IMR-90 (cell line): ENCODE results near the gene CAMTA1. TPM values are rescaled to one million over a fixed set of nuclear protein-coding genes. Genes with fewer than 3 reads are reported as not detected.

Experiments used
- ATAC-seq: fragments of 200-7000 bp; cut with Tn5 transposase; 2 replicates; pipeline ENCODE4 v1.9.1; 2020; ENCODE audit warnings: low read depth, mild to moderate bottlenecking, moderate library complexity
- BruUV-seq: library from RNA; stranded (reverse); fragments of 400-500 nt; replicated peaks from 2 replicates; lab custom pipeline; 2021; lab: Mats Ljungman, UMichigan
- CTCF ChIA-PET: fragments of 300-600 bp; formaldehyde crosslinking; extraction: SDS; loops from one replicate; lab custom pipeline; 2021; ENCODE audit warnings: antibody characterized with exemption; lab: Yijun Ruan, JAX
- POLR2A ChIA-PET: fragments of 300-600 bp; sonication (Branson Sonifier 250); formaldehyde crosslinking; loops from one replicate; lab custom pipeline; 2022; ENCODE audit warnings: antibody characterized with exemption; ENCODE audit not compliant: unreplicated experiment; lab: Charles Lee
- DNase-seq: peaks from one replicate; pipeline ENCODE4 v3.0.0; 2013
- H2AFZ ChIP-seq: replicated peaks from 2 replicates; pipeline ENCODE3; 2013; ENCODE audit warnings: low read length, mild to moderate bottlenecking; ENCODE audit not compliant: poor library complexity
- H2AK5ac ChIP-seq: 2 replicates; pipeline ENCODE4 v1.6.1; 2013; ENCODE audit warnings: low read depth, low read length, inconsistent platforms
- H2AK9ac ChIP-seq: replicated peaks from 2 replicates; pipeline ENCODE3; 2013; ENCODE audit warnings: mild to moderate bottlenecking, low read depth, low read length, moderate library complexity; ENCODE audit not compliant: poor library complexity
- H2BK120ac ChIP-seq: 2 replicates; pipeline ENCODE4 v1.6.1; 2013; ENCODE audit warnings: low read depth, low read length, inconsistent platforms
- H2BK15ac ChIP-seq: 3 replicates; pipeline ENCODE4 v1.6.1; 2013; ENCODE audit warnings: low read depth, low read length, inconsistent platforms
- H2BK20ac ChIP-seq: 2 replicates; pipeline ENCODE4 v1.6.1; 2013; ENCODE audit warnings: low read depth, mild to moderate bottlenecking, inconsistent platforms, low read length, moderate library complexity
- H2BK5ac ChIP-seq: 2 replicates; pipeline ENCODE4 v1.6.1; 2013; ENCODE audit warnings: mild to moderate bottlenecking, low read depth, low read length, inconsistent platforms; ENCODE audit not compliant: poor library complexity, severe bottlenecking
- H3K14ac ChIP-seq: replicated peaks from 2 replicates; pipeline ENCODE4 v1.6.1; 2013; ENCODE audit warnings: low read depth, low read length, inconsistent platforms
- H3K18ac ChIP-seq: 2 replicates; pipeline ENCODE4 v1.6.1; 2013; ENCODE audit warnings: low read depth, low read length, control low read depth
- H3K23ac ChIP-seq: 2 replicates; pipeline ENCODE4 v1.6.1; 2013; ENCODE audit warnings: low read depth, low read length, inconsistent platforms
- H3K27ac ChIP-seq: 2 replicates; pipeline ENCODE4 v1.5.1; 2013; ENCODE audit warnings: mild to moderate bottlenecking, control low read depth, low read length; ENCODE audit not compliant: insufficient read depth
- H3K27me3 ChIP-seq: 2 replicates; pipeline ENCODE4 v1.6.1; 2013; ENCODE audit warnings: low read length; ENCODE audit not compliant: control insufficient read depth, insufficient read depth
- H3K36me3 ChIP-seq: 2 replicates; pipeline ENCODE4 v1.6.1; 2013; ENCODE audit warnings: low read length, mixed read lengths; ENCODE audit not compliant: control insufficient read depth, insufficient read depth
- H3K4ac ChIP-seq: 2 replicates; pipeline ENCODE4 v1.6.1; 2013; ENCODE audit warnings: low read depth, low read length, inconsistent platforms
- H3K4me1 ChIP-seq: 2 replicates; pipeline ENCODE4 v1.6.1; 2013; ENCODE audit warnings: low read length, mixed read lengths; ENCODE audit not compliant: control insufficient read depth, insufficient read depth
- H3K4me2 ChIP-seq: 2 replicates; pipeline ENCODE4 v1.6.1; 2013; ENCODE audit warnings: low read depth, mild to moderate bottlenecking, control low read depth, low read length, moderate library complexity
- H3K4me3 ChIP-seq: 2 replicates; pipeline ENCODE4 v1.5.1; 2013; ENCODE audit warnings: low read depth, mild to moderate bottlenecking, control low read depth, low read length, moderate library complexity; ENCODE audit not compliant: insufficient read depth
- H3K56ac ChIP-seq: 2 replicates; pipeline ENCODE4 v1.6.1; 2013; ENCODE audit warnings: low read length, inconsistent platforms; ENCODE audit not compliant: insufficient read depth; ENCODE audit errors: extremely low read depth
- H3K79me1 ChIP-seq, 2 experiments: 2 replicates each; pipeline ENCODE4 v1.6.1; 2013; ENCODE audit warnings: low read length in 2 of 2, inconsistent platforms in 1 of 2, low read depth in 1 of 2
- H3K9ac ChIP-seq: 2 replicates; pipeline ENCODE4 v1.6.1; 2013; ENCODE audit warnings: low read depth, low read length, control low read depth
- H3K9me1 ChIP-seq: 2 replicates; pipeline ENCODE4 v1.6.1; 2013; ENCODE audit warnings: low read length, inconsistent platforms; ENCODE audit not compliant: insufficient read depth
- H3K9me3 ChIP-seq: 2 replicates; pipeline ENCODE4 v1.6.1; 2013; ENCODE audit warnings: low read length; ENCODE audit not compliant: control insufficient read depth, insufficient read depth
- H4K20me1 ChIP-seq: 2 replicates; pipeline ENCODE4 v1.6.1; 2013; ENCODE audit warnings: low read length, inconsistent platforms; ENCODE audit not compliant: insufficient read depth
- H4K5ac ChIP-seq: 2 replicates; pipeline ENCODE4 v1.6.1; 2013; ENCODE audit warnings: mild to moderate bottlenecking, low read depth, low read length, control low read depth
- H4K8ac ChIP-seq, 2 experiments: 2 replicates each; pipeline ENCODE4 v1.6.1; 2013; ENCODE audit warnings: low read depth in 2 of 2, low read length in 2 of 2, control low read depth in 1 of 2, inconsistent platforms in 1 of 2
- H4K91ac ChIP-seq: 2 replicates; pipeline ENCODE4 v1.6.1; 2013; ENCODE audit warnings: low read depth, low read length, inconsistent platforms; ENCODE audit not compliant: insufficient read depth
- MAZ ChIP-seq: IDR thresholded peaks from 2 replicates; pipeline ENCODE4 v1.6.1; 2012; ENCODE audit warnings: low read depth, mild to moderate bottlenecking, low read length, improper control_type of control experiment, moderate library complexity, borderline replicate concordance
- MXI1 ChIP-seq: IDR thresholded peaks from 2 replicates; pipeline ENCODE4 v1.6.1; 2012; ENCODE audit warnings: low read depth, mild to moderate bottlenecking, low read length, moderate library complexity, borderline replicate concordance
- RAD21 ChIP-seq: IDR thresholded peaks from 2 replicates; pipeline ENCODE4 v1.6.1; 2012; ENCODE audit warnings: low read length, improper control_type of control experiment
- RCOR1 ChIP-seq: IDR thresholded peaks from 2 replicates; pipeline ENCODE4 v1.6.1; 2012; ENCODE audit warnings: mild to moderate bottlenecking, low read length, improper control_type of control experiment; ENCODE audit not compliant: insufficient replicate concordance
- RFX5 ChIP-seq: IDR thresholded peaks from 2 replicates; pipeline ENCODE4 v1.8.0; 2012; ENCODE audit warnings: low read depth, mild to moderate bottlenecking, low read length, moderate library complexity
- WGBS, 2 experiments: methylation state at CpG; one replicate each; pipeline versions ENCODE4 v1.1.5 to v1.1.7; 2013; ENCODE audit warnings: missing lambda C conversion rate in 2 of 2; ENCODE audit not compliant: insufficient read length in 1 of 2; ENCODE audit errors: extremely low coverage in 2 of 2; 5-methylcytosine and 5-hydroxymethylcytosine counted together
- dilution Hi-C: fragments of 300-500 bp; cut with HindIII; formaldehyde crosslinking; loops from one replicate; pipeline ENCODE4 v1.14.3; 2018; ENCODE audit warnings: low sequenced_read_pairs; ENCODE audit not compliant: unreplicated experiment
- in situ Hi-C: fragments of 300-500 bp; cut with MboI; formaldehyde crosslinking; loops from 3 replicates; pipeline ENCODE4 v1.14.3; 2019; ENCODE audit warnings: low sequenced_read_pairs, inconsistent platforms, mixed read lengths
- intact Hi-C: fragments of 100-400 bp; cut with micrococcal nuclease; formaldehyde crosslinking; loops from 2 replicates; pipeline ENCODE4 v1.10.0; 2022
- polyA plus RNA-seq, 3 experiments: library from polyadenylated mRNA; depleted of rRNA; stranded (reverse); fragments of >200 nt; gene quantifications; 2 replicates each; pipeline ENCODE4 v1.2.3, GENCODE V29; 2012; ENCODE audit warnings: low replicate concordance in 1 of 3
- total RNA-seq: library from RNA; depleted of rRNA; stranded (reverse); fragments of >200 nt; gene quantifications from 2 replicates; pipeline ENCODE4 v1.2.3, GENCODE V29; 2012

The CAMTA1 gene
- total and polyA plus RNA-seq, 2 of the 4 experiments (the other 2 are of a cell fraction): 35.5 to 74.3 TPM

DNA sequence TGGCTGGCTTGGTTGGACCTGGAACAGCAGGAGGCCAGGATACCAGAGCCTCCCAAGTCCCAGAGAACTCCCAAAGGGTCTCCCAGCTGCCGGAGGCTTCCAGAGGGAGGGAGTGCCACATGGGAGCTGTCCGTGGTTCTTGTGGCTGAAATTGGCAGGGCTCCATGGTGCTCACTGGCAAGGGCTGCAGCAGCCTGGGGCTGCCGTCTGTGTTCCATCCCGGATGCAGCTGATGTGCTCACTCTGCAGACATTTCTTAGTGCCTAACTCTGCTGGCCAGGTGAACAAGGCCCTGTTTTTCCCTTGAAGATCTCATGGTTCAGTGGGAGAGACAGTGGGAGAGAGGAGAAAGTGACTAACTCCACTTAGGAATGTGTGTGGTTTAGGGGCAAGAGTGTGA is 261.1 kb downstream of the CAMTA1 start:
- TF ChIP-seq RCOR1: peak; percentile 57
- TF ChIP-seq MAZ: peak; percentile 56
- TF ChIP-seq RFX5: no peak
- peak; percentile 89 for TF ChIP-seq MXI1
- TF ChIP-seq RAD21: peak; percentile 21; the same call in 1 of the 2 replicates
- Histone ChIP-seq H4K5ac (no peak overlapping the region), H2BK15ac (no peak overlapping the region), H2AK5ac (no peak overlapping the region), H3K79me1 (no peaks in the 10 kb centered on the region), H3K18ac (no peak overlapping the region), H4K20me1 (no peaks in the 10 kb centered on the region), H3K36me3 (no peaks in the 10 kb centered on the region), H4K91ac (no peak overlapping the region), H3K4me2 (no peak overlapping the region), H3K9me3 (peaks cover 2% of the 10 kb centered on the region), H3K56ac (no peak overlapping the region), H2AK9ac (no peak overlapping the region), H2BK5ac (no peak overlapping the region), H2AFZ (no peak overlapping the region), H2BK20ac (no peak overlapping the region), H3K4me3 (no peak overlapping the region), H3K23ac (no peak overlapping the region), H3K4me1 (no peaks in the 10 kb centered on the region), H3K27ac (no peak overlapping the region), H3K9me1 (no peaks in the 10 kb centered on the region), H3K9ac (no peak overlapping the region), H3K27me3 (peaks cover 20% of the 10 kb centered on the region), H4K8ac (no peak overlapping the region), H3K4ac (no peak overlapping the region), H3K14ac (no peak overlapping the region), H2BK120ac (no peak overlapping the region)
- ChIA-PET CTCF (no interaction called here), POLR2A (no interaction called here)
- WGBS, 2 experiments: 0% methylated on average over 2 of the region's 4 CpGs; no CpG with 5 or more reads in 1 of the 2 experiments
- peak; percentile 81 for ATAC-seq
- intact Hi-C loops (no loop called here), in situ Hi-C loops (no loop called here), dilution Hi-C loops (no loop called here)
- peak; percentile 77 for DNase-seq
- BruUV-seq: no TSS peak
